ENCODE data around the gene SYTL1.
A peak's percentile ranks its signal among the peaks of the same experiment; 100 is the strongest.

Gene SYTL1

DNA sequence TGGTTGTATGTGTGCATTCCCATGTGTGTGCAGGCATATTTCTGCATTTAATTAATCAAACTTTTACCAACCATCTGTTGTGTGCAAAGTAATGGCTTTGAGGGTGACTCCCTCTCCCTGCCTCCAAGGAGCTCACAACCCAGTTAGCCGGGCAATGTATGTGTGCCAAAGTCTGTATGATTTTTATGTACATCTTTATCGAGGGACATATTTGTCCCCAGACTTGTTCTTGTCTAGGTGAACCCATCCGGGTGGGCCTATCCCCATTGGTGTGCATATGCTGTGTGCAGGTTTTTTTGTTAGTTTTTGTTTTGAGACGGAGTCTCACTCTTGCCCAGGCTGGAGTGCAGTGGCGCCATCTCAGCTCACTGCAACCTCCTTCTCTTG lies 1.8 kb downstream of the SYTL1 start:
- Histone ChIP-seq H3K4me1 (ENCODE audit: control insufficient read depth in 5 of 5, insufficient read depth in 5 of 5, low read length in 5 of 5) (peaks cover 0 to 14% (median 0%) of the 10 kb centered on the region in 5 donors), H3K4me3 (ENCODE audit: low read depth in 1 of 5, low read length in 5 of 5) (peak overlapping the region in 2 of 5 donors; percentile 27 to 29), H3K9ac (ENCODE audit: low read length in 5 of 5) (no peak overlapping the region), H3K36me3 (ENCODE audit: control insufficient read depth in 5 of 5, insufficient read depth in 5 of 5, low read length in 5 of 5) (peaks cover 0 to 5% (median 3%) of the 10 kb centered on the region in 5 donors), H3K27me3 (ENCODE audit: control insufficient read depth in 5 of 5, insufficient read depth in 4 of 5, low read length in 5 of 5) (peaks cover 4 to 14% (median 9%) of the 10 kb centered on the region in 5 donors), H3K27ac (ENCODE audit: low read depth, low read length) (no peak overlapping the region), H3K9me3 (ENCODE audit: control insufficient read depth in 5 of 5, low read length in 5 of 5) (no peaks in the 10 kb centered on the region)

DNA sequence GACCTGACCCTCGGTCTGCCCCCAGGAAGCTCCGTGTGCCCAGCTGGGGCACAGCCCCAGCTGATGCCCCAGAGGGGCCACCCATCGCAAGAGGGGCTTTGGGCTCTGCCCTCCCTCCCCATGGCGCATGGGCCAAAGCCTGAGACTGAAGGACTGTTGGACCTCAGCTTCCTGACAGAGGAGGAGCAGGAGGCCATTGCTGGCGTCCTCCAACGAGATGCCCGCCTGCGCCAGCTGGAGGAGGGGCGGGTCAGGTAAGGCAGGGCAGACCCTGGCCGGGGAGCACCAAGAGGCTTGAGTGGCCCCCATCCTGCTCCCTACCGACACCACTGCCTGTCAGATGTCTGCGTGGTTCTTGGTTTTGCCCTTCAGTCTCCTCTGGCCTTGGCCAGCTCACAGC lies 3.5 kb downstream of the SYTL1 start:
- Histone ChIP-seq H3K36me3 (ENCODE audit: control insufficient read depth in 5 of 5, insufficient read depth in 5 of 5, low read length in 5 of 5) (no peaks in the 10 kb centered on the region), H3K4me3 (ENCODE audit: low read depth in 1 of 5, low read length in 5 of 5) (no peak overlapping the region), H3K9me3 (ENCODE audit: control insufficient read depth in 5 of 5, low read length in 5 of 5) (no peaks in the 10 kb centered on the region), H3K9ac (ENCODE audit: low read length in 5 of 5) (no peak overlapping the region), H3K27ac (ENCODE audit: low read depth, low read length) (no peak overlapping the region), H3K4me1 (ENCODE audit: control insufficient read depth in 5 of 5, insufficient read depth in 5 of 5, low read length in 5 of 5) (peaks cover 0 to 26% (median 13%) of the 10 kb centered on the region in 5 donors), H3K27me3 (ENCODE audit: control insufficient read depth in 5 of 5, insufficient read depth in 4 of 5, low read length in 5 of 5) (peaks cover 9 to 26% (median 19%) of the 10 kb centered on the region in 5 donors)

DNA sequence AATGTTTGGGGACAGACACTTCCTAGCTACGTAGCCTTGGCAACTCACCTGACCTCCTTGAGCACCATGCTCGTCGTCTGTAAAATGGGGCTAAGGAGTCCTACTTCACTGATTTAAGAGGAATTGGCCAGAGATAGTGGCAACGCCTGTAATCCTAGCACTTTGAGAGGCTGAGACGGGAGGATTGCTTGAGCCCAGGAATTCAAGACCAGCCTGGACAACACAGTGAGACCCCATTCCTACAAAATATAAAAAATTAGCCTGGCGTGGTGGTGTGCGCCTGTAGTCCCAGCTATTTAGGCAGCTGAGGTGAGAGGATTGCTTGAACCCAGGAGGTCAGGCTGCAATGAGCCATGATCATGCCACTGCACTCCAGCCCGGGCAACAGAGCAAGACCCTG lies 4.5 kb downstream of the SYTL1 start:
- H3K36me3 ChIP-seq (ENCODE audit: control insufficient read depth in 5 of 5, insufficient read depth in 5 of 5, low read length in 5 of 5) = no peaks in the 10 kb centered on the region
- H3K27me3 ChIP-seq (ENCODE audit: control insufficient read depth in 5 of 5, insufficient read depth in 4 of 5, low read length in 5 of 5) = peaks cover 11 to 34% (median 19%) of the 10 kb centered on the region in 5 donors
- H3K4me3 ChIP-seq (ENCODE audit: low read depth in 1 of 5, low read length in 5 of 5) = no peak overlapping the region
- no peak overlapping the region for H3K9ac ChIP-seq (ENCODE audit: low read length in 5 of 5)
- H3K27ac ChIP-seq (ENCODE audit: low read depth, low read length) = no peak overlapping the region
- H3K4me1 ChIP-seq (ENCODE audit: control insufficient read depth in 5 of 5, insufficient read depth in 5 of 5, low read length in 5 of 5) = peaks cover 0 to 37% (median 23%) of the 10 kb centered on the region in 5 donors
- no peaks in the 10 kb centered on the region for H3K9me3 ChIP-seq (ENCODE audit: control insufficient read depth in 5 of 5, low read length in 5 of 5)

DNA sequence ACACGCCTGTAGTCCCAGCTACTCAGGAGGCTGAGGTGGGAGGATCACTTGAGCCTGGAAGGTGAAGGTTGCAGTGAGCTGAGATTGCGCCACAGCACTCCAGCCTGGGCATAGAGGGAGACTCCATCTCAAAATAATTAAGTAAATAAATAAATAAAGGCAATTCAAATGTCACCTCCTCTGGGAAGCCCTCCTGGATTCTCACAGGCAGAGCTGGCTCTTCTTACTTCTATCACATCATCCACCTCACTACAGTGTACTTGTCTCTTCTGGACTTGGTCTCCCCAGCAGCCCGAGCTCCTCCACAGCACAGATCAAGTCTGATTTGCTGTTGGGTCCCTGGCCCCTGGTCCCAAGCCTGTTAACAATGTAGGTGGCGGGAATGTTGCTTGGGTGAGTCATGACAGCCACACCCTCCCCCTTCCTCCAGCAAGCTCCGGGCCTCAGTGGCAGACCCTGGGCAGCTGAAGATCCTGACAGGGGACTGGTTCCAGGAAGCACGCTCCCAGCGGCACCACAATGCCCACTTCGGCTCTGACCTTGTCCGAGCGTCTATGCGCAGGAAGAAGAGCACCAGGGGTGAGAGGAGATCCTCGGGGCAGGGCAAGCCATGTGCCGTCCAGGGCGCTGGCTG lies 5.3 kb downstream of the SYTL1 start:
- Histone ChIP-seq H3K27ac (ENCODE audit: low read depth, low read length) (no peak overlapping the region), H3K36me3 (ENCODE audit: control insufficient read depth in 5 of 5, insufficient read depth in 5 of 5, low read length in 5 of 5) (no peaks in the 10 kb centered on the region), H3K4me1 (ENCODE audit: control insufficient read depth in 5 of 5, insufficient read depth in 5 of 5, low read length in 5 of 5) (peaks cover 0 to 34% (median 25%) of the 10 kb centered on the region in 5 donors), H3K27me3 (ENCODE audit: control insufficient read depth in 5 of 5, insufficient read depth in 4 of 5, low read length in 5 of 5) (peaks cover 11 to 34% (median 17%) of the 10 kb centered on the region in 5 donors), H3K4me3 (ENCODE audit: low read depth in 1 of 5, low read length in 5 of 5) (no peak overlapping the region), H3K9me3 (ENCODE audit: control insufficient read depth in 5 of 5, low read length in 5 of 5) (no peaks in the 10 kb centered on the region), H3K9ac (ENCODE audit: low read length in 5 of 5) (no peak overlapping the region)

DNA sequence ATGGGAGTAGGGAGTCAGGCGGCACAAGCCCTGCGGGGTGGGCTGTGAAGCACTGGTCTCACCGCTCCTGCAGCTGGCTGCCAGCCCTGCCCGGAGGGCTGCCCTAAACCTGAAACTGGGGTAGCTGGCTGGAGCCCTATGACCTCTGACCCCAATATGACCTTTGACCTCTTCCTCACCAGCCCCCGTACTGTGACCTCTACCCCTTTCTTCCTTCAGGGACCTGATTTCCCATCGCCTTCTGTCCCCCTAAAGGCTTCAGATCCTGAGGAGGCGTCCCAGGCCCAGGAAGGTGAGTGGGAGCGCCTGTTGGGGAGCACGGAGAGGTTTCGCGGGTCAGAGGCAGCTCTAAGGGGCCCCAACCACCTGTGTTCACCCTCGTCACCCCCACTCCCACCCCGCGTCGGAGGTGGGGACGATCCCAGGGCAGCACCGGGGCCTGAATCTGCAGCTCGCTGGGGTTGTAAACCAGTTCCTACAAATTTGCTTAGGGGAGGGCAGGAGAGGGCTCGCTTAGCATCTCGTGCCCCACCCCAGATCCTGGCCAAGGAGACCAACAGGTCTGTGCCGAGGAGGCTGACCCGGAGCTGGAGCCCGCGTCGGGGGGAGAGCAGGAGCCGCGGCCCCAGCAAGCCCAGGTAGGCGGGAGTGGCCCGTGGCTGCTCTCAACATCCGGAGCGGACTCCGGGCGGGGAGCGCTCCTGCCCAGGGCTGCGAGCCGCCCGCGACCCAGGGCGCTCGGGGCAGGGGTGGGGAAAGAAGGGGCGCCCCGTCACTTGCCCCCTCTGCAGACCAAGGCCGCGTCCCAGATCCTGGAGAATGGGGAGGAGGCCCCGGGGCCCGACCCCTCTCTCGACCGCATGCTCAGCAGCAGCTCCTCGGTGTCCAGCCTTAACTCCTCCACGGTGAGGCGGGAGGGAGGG lies 7.3 kb downstream of the SYTL1 start:
- peak overlapping the region in 3 of 5 donors; percentile 46 to 59 (median 59) for H3K4me3 ChIP-seq (ENCODE audit: low read depth in 1 of 5, low read length in 5 of 5)
- H3K36me3 ChIP-seq (ENCODE audit: control insufficient read depth in 5 of 5, insufficient read depth in 5 of 5, low read length in 5 of 5) = peaks cover 0 to 13% (median 12%) of the 10 kb centered on the region in 5 donors
- H3K27ac ChIP-seq (ENCODE audit: low read depth, low read length) = no peak overlapping the region
- no peak overlapping the region for H3K9ac ChIP-seq (ENCODE audit: low read length in 5 of 5)
- H3K27me3 ChIP-seq (ENCODE audit: control insufficient read depth in 5 of 5, insufficient read depth in 4 of 5, low read length in 5 of 5) = peaks cover 11 to 34% (median 16%) of the 10 kb centered on the region in 5 donors
- H3K4me1 ChIP-seq (ENCODE audit: control insufficient read depth in 5 of 5, insufficient read depth in 5 of 5, low read length in 5 of 5) = peaks cover 0 to 29% (median 25%) of the 10 kb centered on the region in 5 donors
- no peaks in the 10 kb centered on the region for H3K9me3 ChIP-seq (ENCODE audit: control insufficient read depth in 5 of 5, low read length in 5 of 5)

DNA sequence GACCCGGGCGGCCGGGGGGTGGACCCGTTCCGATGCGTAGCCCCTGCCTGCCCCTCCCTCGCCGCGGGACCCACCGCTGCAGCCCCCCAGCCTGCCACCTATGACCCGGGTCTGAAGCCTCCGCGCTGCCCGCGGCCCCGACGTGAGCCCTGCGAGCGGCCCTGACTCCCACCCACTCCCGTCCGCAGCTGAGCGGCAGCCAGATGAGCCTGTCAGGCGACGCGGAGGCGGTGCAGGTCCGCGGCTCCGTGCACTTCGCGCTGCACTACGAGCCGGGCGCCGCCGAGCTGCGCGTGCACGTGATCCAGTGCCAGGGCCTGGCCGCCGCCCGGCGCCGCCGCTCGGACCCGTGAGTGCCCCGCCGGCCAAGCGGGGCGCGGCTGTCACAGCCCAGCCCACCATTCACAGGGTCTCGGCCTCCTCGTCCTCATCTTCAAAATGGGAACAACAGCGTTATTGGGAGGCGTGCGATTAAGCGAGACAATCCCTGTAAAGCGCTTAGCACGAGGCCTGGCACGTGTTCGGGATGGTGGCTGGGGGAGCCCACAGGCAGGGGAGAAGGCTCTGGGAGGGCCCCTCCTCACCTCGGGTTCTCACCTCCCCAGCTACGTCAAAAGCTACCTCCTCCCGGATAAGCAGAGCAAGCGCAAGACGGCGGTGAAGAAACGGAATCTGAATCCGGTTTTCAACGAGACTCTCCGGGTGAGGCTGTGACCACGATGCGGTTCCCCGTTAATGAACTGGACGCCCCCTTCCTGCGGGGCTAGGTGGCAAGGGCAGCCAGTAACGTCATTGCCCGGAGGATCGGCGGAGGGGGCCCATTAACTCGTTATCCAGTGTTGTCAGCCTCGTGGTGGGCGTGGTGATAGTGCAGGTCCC lies 8.2 kb downstream of the SYTL1 start:
- H3K27me3 ChIP-seq (ENCODE audit: control insufficient read depth in 5 of 5, insufficient read depth in 4 of 5, low read length in 5 of 5) = peaks cover 11 to 34% (median 16%) of the 10 kb centered on the region in 5 donors
- peak overlapping the region in 4 of 5 donors; percentile 36 to 59 (median 52) for H3K4me3 ChIP-seq (ENCODE audit: low read depth in 1 of 5, low read length in 5 of 5)
- H3K9ac ChIP-seq (ENCODE audit: low read length in 5 of 5) = no peak overlapping the region
- peaks cover 0 to 29% (median 25%) of the 10 kb centered on the region in 5 donors for H3K4me1 ChIP-seq (ENCODE audit: control insufficient read depth in 5 of 5, insufficient read depth in 5 of 5, low read length in 5 of 5)
- H3K9me3 ChIP-seq (ENCODE audit: control insufficient read depth in 5 of 5, low read length in 5 of 5) = no peaks in the 10 kb centered on the region
- H3K36me3 ChIP-seq (ENCODE audit: control insufficient read depth in 5 of 5, insufficient read depth in 5 of 5, low read length in 5 of 5) = peaks cover 0 to 15% (median 14%) of the 10 kb centered on the region in 5 donors
- no peak overlapping the region for H3K27ac ChIP-seq (ENCODE audit: low read depth, low read length)

DNA sequence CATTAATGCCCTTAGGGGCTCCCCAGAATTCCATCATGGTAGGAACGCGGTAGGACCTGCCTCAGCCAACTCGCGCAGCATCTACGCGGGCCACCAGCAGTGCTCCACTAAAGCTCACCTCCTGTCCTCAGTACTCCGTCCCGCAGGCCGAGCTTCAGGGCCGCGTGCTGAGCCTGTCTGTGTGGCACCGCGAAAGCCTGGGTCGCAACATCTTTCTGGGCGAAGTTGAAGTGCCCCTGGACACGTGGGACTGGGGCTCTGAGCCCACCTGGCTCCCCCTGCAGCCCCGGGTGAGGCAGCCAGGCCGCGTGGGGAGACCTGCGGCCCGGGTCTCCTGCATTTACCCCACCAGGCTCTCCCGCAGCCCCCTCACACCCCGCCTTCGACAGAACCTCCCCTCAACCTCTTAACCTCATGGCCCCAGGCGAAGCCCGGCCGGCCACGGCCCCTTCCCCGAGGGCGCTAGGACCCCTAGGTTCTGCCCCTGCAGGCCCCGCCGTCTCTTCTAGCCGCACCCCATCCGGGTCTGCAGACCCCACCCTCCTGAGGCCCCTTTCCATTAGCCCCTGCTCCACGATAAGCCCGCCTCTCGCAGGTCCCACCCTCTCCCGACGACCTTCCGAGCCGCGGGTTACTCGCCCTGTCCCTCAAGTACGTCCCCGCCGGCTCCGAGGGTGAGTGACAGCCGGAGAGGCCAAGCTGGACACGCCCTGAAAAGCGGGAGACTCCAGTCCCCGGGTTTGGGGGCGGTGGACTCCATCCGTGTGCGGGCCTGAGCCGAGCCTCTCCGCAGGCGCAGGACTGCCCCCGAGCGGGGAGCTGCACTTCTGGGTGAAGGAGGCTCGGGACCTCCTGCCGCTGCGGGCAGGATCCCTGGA lies 9.1 kb downstream of the SYTL1 start:
- Histone ChIP-seq H3K9ac (ENCODE audit: low read length in 5 of 5) (no peak overlapping the region), H3K4me3 (ENCODE audit: low read depth in 1 of 5, low read length in 5 of 5) (peak overlapping the region in 3 of 5 donors; percentile 9 to 59 (median 13)), H3K36me3 (ENCODE audit: control insufficient read depth in 5 of 5, insufficient read depth in 5 of 5, low read length in 5 of 5) (peaks cover 0 to 24% (median 23%) of the 10 kb centered on the region in 5 donors), H3K27ac (ENCODE audit: low read depth, low read length) (no peak overlapping the region), H3K4me1 (ENCODE audit: control insufficient read depth in 5 of 5, insufficient read depth in 5 of 5, low read length in 5 of 5) (peaks cover 0 to 29% (median 25%) of the 10 kb centered on the region in 5 donors), H3K9me3 (ENCODE audit: control insufficient read depth in 5 of 5, low read length in 5 of 5) (no peaks in the 10 kb centered on the region), H3K27me3 (ENCODE audit: control insufficient read depth in 5 of 5, insufficient read depth in 4 of 5, low read length in 5 of 5) (peaks cover 11 to 30% (median 16%) of the 10 kb centered on the region in 5 donors)

DNA sequence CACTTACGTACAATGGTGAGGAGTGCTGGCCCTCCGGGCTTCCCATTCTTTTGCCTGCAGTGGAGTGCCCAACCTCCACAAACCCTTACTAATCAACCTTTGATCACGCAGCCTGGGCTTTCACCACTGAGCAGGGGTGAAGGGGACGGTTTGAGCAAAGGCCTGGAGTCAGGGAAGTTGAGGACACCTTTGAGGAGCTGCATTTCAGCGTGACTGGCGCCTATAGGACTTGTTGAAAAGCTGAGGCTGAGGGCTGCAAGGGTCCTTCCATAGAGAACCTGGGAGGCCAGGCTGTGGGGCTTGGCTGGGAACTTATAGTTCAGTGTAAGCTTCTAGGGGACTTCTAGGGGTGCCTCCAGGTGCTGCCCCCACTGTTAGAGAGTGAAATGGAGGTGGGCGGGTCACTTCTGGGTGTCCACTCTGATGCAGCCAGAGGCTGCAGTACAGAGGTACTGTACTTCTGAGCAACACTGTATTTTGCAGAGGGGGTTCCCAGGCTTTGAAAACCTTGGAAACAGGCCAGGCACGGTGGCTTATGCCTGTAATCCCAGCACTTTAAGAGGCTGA lies 9.8 kb downstream of the SYTL1 start:
- peak overlapping the region in 2 of 5 donors; percentile 13 to 59 for H3K4me3 ChIP-seq (ENCODE audit: low read depth in 1 of 5, low read length in 5 of 5)
- H3K4me1 ChIP-seq (ENCODE audit: control insufficient read depth in 5 of 5, insufficient read depth in 5 of 5, low read length in 5 of 5) = peaks cover 0 to 29% (median 25%) of the 10 kb centered on the region in 5 donors
- no peaks in the 10 kb centered on the region for H3K9me3 ChIP-seq (ENCODE audit: control insufficient read depth in 5 of 5, low read length in 5 of 5)
- H3K27ac ChIP-seq (ENCODE audit: low read depth, low read length) = no peak overlapping the region
- peaks cover 0 to 31% (median 30%) of the 10 kb centered on the region in 5 donors for H3K36me3 ChIP-seq (ENCODE audit: control insufficient read depth in 5 of 5, insufficient read depth in 5 of 5, low read length in 5 of 5)
- H3K27me3 ChIP-seq (ENCODE audit: control insufficient read depth in 5 of 5, insufficient read depth in 4 of 5, low read length in 5 of 5) = peaks cover 11 to 26% (median 16%) of the 10 kb centered on the region in 5 donors
- H3K9ac ChIP-seq (ENCODE audit: low read length in 5 of 5) = no peak overlapping the region

All from subcutaneous abdominal adipose tissue (tissue), 5 donors.